H54 (cell line): Measurements from ENCODE around the gene GARIN5B.

Experiments used
- DNase-seq: peaks from one replicate; pipeline ENCODE4 v3.0.0; 2011; ENCODE audit warnings: low spot score, mixed read lengths; ENCODE audit not compliant: insufficient read length
- FAIRE-seq: peaks from 3 replicates; lab custom pipeline; 2011; peaks lifted over from hg19 to GRCh38; lab: Jason Lieb, UNC
- POLR2A ChIP-seq: IDR thresholded peaks from 2 replicates; pipeline ENCODE4 v1.6.1; 2011; ENCODE audit warnings: low read depth, mild to moderate bottlenecking, low read length

GARIN5B gene

GRCh38 chr19:55306712-55307111, 56.3 kb downstream of the GARIN5B start:
- no peak for DNase-seq
- FAIRE-seq, result no peak
- no peak for TF ChIP-seq POLR2A

GRCh38 chr19:55305983-55306562, 57.0 kb downstream of the GARIN5B start:
- DNase-seq, result no peak
- TF ChIP-seq POLR2A, result no peak
- no peak for FAIRE-seq

- DNase-seq, result no peak
- no peak for FAIRE-seq
- no peak for TF ChIP-seq POLR2A
These were observed 57.6 kb downstream of the GARIN5B start for GRCh38 chr19:55305491-55305890.

- FAIRE-seq (no peak), DNase-seq (no peak)
- no peak for TF ChIP-seq POLR2A
These were observed 58.1 kb downstream of the GARIN5B start for GRCh38 chr19:55304980-55305379.
